Measurements from ENCODE around the gene TMBIM1.

Gene TMBIM1

DNA sequence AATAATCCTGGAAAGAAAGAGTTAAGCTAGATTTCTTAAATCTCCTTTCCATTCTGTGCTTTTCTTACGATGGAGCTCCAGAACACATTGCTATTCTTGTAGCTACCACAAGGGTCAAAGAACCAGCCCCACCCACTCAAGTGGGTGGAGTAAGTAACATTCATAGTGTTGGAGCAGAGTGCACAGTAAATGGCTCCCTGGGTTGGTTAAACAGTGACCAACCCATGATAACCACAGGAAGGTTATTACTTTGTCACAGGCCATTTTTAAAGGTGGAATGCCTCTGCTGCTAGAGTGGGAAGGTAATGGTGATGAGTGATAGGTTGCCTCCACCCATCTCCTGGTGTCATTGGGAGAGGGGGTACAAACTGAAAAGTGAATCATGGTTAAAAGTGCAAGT lies 61.4 kb downstream of the TMBIM1 start:
- Histone ChIP-seq H3K4me3 (ENCODE audit: low read depth, low read length) (no peak overlapping the region), H3K36me3 (ENCODE audit: control insufficient read depth, insufficient read depth, low read length) (peaks cover 38% of the 10 kb centered on the region), H3K4me1 (ENCODE audit: control insufficient read depth, insufficient read depth, low read length) (no peaks in the 10 kb centered on the region), H3K27me3 (ENCODE audit: control insufficient read depth, insufficient read depth, low read length) (no peaks in the 10 kb centered on the region), H3K9me3 (ENCODE audit: control insufficient read depth, insufficient read depth, low read length) (no peaks in the 10 kb centered on the region), H3K9ac (ENCODE audit: low read depth, low read length) (no peak overlapping the region)

DNA sequence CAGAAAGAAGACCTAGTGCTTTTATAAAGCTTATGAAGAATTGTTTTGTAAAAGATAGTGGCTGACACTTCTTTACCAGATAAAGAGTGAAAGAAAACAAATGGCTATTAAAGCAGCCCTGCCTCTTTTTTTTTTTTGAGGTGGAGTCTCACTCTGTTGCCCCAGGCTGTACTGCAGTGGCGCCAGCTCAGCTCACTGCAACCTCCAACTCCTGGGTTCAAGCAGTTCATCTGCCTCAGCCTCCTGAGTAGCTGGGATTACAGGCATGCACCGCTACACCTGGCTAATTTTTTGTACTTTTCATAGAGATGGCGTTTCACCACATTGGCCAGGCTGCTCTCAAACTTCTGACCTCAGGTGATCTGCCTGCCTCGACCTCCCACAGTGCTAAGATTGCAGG lies 62.5 kb downstream of the TMBIM1 start:
- Histone ChIP-seq H3K9ac (ENCODE audit: low read depth, low read length) (no peak overlapping the region), H3K36me3 (ENCODE audit: control insufficient read depth, insufficient read depth, low read length) (peaks cover 30% of the 10 kb centered on the region), H3K27me3 (ENCODE audit: control insufficient read depth, insufficient read depth, low read length) (no peaks in the 10 kb centered on the region), H3K9me3 (ENCODE audit: control insufficient read depth, insufficient read depth, low read length) (no peaks in the 10 kb centered on the region), H3K4me3 (ENCODE audit: low read depth, low read length) (no peak overlapping the region), H3K4me1 (ENCODE audit: control insufficient read depth, insufficient read depth, low read length) (no peaks in the 10 kb centered on the region)

DNA sequence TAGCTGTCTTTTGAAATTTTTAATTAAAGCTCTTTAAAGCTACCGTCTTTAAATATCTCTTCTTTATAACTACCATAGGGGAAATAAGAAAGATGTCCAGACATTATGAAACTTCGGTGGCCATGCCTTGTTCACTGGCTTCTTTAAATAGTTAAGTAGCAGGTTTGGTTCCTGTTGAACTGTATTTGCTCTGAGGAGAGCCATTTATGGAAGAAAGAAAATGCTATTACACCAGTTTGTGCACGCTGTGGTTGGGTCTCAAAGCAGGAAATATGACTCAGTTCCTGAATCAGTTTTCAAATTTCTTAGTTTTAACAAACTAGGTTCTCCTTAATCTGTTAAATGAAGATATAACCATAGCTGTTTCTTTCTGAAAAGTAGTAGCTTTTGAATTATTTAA lies 63.1 kb downstream of the TMBIM1 start:
- Histone ChIP-seq H3K4me1 (ENCODE audit: control insufficient read depth, insufficient read depth, low read length) (no peaks in the 10 kb centered on the region), H3K9ac (ENCODE audit: low read depth, low read length) (no peak overlapping the region), H3K27me3 (ENCODE audit: control insufficient read depth, insufficient read depth, low read length) (no peaks in the 10 kb centered on the region), H3K9me3 (ENCODE audit: control insufficient read depth, insufficient read depth, low read length) (no peaks in the 10 kb centered on the region), H3K36me3 (ENCODE audit: control insufficient read depth, insufficient read depth, low read length) (peaks cover 24% of the 10 kb centered on the region), H3K4me3 (ENCODE audit: low read depth, low read length) (no peak overlapping the region)

DNA sequence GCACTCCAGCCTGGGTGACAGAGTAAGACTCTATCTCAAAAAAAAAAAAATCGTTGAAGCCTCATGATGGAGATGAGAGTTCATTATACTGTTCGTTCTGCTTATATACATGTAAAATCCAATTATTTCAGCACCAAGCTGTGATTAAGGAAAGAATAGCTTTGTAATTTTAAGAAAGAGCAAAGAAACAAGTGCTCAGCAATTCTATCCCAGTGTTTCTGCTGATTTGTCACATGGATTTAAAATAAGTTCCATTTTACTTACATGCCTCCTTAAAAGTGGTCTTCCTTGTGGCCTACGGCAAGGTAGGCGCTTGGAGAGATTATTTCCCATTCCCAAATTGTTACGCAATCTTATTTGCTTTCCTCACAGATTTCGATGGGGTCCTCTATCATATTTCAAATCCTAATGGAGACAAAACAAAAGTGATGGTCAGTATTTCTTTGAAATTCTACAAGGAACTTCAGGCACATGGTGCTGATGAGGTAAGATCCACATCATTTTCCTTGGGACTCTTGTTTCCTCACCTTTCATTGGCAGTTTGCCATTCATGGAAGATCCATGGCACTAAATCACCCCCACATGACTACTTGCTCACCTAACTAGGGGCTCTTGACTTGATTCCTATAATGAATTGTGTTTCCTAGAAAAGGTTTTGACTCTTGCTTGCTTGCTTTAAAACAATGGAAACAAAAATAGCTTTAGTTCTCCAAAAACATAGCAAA lies 63.8 kb downstream of the TMBIM1 start:
- Histone ChIP-seq H3K4me3 (ENCODE audit: low read depth, low read length) (no peak overlapping the region), H3K9ac (ENCODE audit: low read depth, low read length) (no peak overlapping the region)

DNA sequence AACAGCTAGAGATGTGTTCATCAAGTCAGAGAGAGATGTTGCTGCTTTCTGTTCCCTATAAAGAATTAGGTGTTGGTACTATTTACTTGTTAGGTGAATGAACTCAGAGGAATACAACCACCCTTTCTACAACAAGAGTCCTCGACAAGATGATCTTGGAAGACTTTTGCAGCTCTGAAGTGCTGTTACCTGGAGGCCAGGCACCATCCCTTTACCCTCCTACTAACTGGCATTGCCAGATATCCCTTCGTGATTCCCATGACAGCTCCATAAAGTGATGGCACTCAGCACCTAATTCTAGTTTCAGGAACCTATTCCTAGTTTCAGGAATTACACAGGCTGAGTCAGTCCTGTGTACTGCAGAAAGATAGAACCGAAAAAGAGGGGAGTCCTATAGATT lies 65.4 kb downstream of the TMBIM1 start:
- peaks cover 15% of the 10 kb centered on the region for H3K36me3 ChIP-seq (ENCODE audit: control insufficient read depth, insufficient read depth, low read length)
- H3K4me1 ChIP-seq (ENCODE audit: control insufficient read depth, insufficient read depth, low read length), result no peaks in the 10 kb centered on the region
- no peak overlapping the region for H3K4me3 ChIP-seq (ENCODE audit: low read depth, low read length)
- H3K27me3 ChIP-seq (ENCODE audit: control insufficient read depth, insufficient read depth, low read length), result no peaks in the 10 kb centered on the region
- H3K9ac ChIP-seq (ENCODE audit: low read depth, low read length), result no peak overlapping the region
- H3K9me3 ChIP-seq (ENCODE audit: control insufficient read depth, insufficient read depth, low read length), result no peaks in the 10 kb centered on the region

More for the DNA sequence above, 63.8 kb downstream of the TMBIM1 start:
- H3K27me3 ChIP-seq (ENCODE audit: control insufficient read depth, insufficient read depth, low read length), result no peaks in the 10 kb centered on the region
- H3K9me3 ChIP-seq (ENCODE audit: control insufficient read depth, insufficient read depth, low read length), result no peaks in the 10 kb centered on the region
- H3K4me1 ChIP-seq (ENCODE audit: control insufficient read depth, insufficient read depth, low read length), result no peaks in the 10 kb centered on the region
- peaks cover 20% of the 10 kb centered on the region for H3K36me3 ChIP-seq (ENCODE audit: control insufficient read depth, insufficient read depth, low read length)
